Stimulated activated naive CD4-positive, alpha-beta T cell (primary cell): ENCODE data around the gene CAMTA1.

ENCODE experiments used
- DNase-seq, 6 experiments: peaks; one replicate each; lab custom pipeline; 2025; lab: John Stamatoyannopoulos, UW

The CAMTA1 gene

GRCh38 chr1:6776895-6777294 lies 8.4 kb upstream of the CAMTA1 start:
- DNase-seq, result no peak

- DNase-seq, result no peak
These were observed 7.4 kb upstream of the CAMTA1 start for GRCh38 chr1:6777813-6778212.

- no peak for DNase-seq
These were observed 6.0 kb upstream of the CAMTA1 start for GRCh38 chr1:6779089-6779805.

- no peak for DNase-seq
These were observed 3.1 kb upstream of the CAMTA1 start for GRCh38 chr1:6782151-6782550.

- no peak for DNase-seq
These were observed 2.0 kb upstream of the CAMTA1 start for GRCh38 chr1:6783221-6783620.

- peak in 1 of 6 experiments; percentile 53 for DNase-seq
These were observed 1.2 kb upstream of the CAMTA1 start for GRCh38 chr1:6783936-6784559.

GRCh38 chr1:6784560-6785317 lies 515 bp upstream of the CAMTA1 start:
- DNase-seq, result peak; percentile 96 to 100 (median 100)

- DNase-seq, result peak in 5 of 6 experiments; percentile 18 to 58 (median 34)
These were observed 663 bp downstream of the CAMTA1 start for GRCh38 chr1:6785728-6786505.

GRCh38 chr1:6788946-6789345 lies 3.7 kb downstream of the CAMTA1 start:
- no peak for DNase-seq

GRCh38 chr1:6790146-6790545 lies 4.9 kb downstream of the CAMTA1 start:
- no peak for DNase-seq

GRCh38 chr1:6794164-6794563 lies 8.9 kb downstream of the CAMTA1 start:
- DNase-seq, result peak in 3 of 6 experiments; percentile 18 to 47 (median 27)

GRCh38 chr1:6795203-6795602 lies 9.9 kb downstream of the CAMTA1 start:
- no peak for DNase-seq

- no peak for DNase-seq
These were observed 10.4 kb downstream of the CAMTA1 start for GRCh38 chr1:6795661-6796060.

GRCh38 chr1:6796095-6796494 lies 10.8 kb downstream of the CAMTA1 start:
- no peak for DNase-seq

GRCh38 chr1:6799499-6799898 lies 14.2 kb downstream of the CAMTA1 start:
- DNase-seq, result no peak

- DNase-seq, result no peak
These were observed 15.5 kb downstream of the CAMTA1 start for GRCh38 chr1:6800745-6801144.

- no peak for DNase-seq
These were observed 15.9 kb downstream of the CAMTA1 start for GRCh38 chr1:6801199-6801598.

- no peak for DNase-seq
These were observed 16.7 kb downstream of the CAMTA1 start for GRCh38 chr1:6801966-6802365.

GRCh38 chr1:6802454-6802853 lies 17.2 kb downstream of the CAMTA1 start:
- no peak for DNase-seq

- DNase-seq, result no peak
These were observed 17.6 kb downstream of the CAMTA1 start for GRCh38 chr1:6802893-6803292.

- DNase-seq, result no peak
These were observed 18.1 kb downstream of the CAMTA1 start for GRCh38 chr1:6803357-6803756.

- DNase-seq, result no peak
These were observed 19.8 kb downstream of the CAMTA1 start for GRCh38 chr1:6805004-6805416.
